Measurements from ENCODE around the gene CD5L.

Gene CD5L

GRCh38 chr1:157841708-157842107 lies at the start of gene CD5L:
Gene CD5L, minus strand, starts transcription at chr1:157841808. Its CDS starts 107 bp downstream, at chr1:157841701.
- no peak within 1 kb of the TSS for H3K4me3 Mint-ChIP-seq
- no peak within 1 kb of the TSS for H3K27ac Mint-ChIP-seq
- H3K27me3 Mint-ChIP-seq: peaks cover 2% of the 10 kb centered on the region
- H3K36me3 Mint-ChIP-seq: no peaks in the 10 kb centered on the region
- H3K4me1 Mint-ChIP-seq (ENCODE audit: low read depth): no peaks in the 10 kb centered on the region
- no peaks in the 10 kb centered on the region for H3K9me3 Mint-ChIP-seq (ENCODE audit: low read depth)

DNA sequence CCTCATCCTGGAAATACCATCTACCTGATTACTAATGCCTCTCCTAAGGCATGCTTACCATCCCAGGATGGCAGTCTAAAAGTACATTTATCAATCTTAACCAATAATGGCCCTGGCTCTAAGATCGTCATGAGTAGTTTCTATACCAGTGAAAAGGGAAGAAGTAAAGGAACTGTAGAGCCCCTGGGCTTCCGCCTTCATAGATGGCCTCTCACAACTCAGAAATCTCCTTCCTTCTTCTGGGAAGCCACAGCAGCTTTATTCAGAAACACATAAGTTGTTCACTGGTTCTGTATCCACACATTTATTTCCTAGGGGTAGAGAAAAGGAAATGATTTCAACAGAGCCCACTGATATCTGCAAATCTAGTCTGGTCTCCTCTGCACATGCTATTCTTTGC lies 41.0 kb upstream of the CD5L start:
- peaks cover 12% of the 10 kb centered on the region for H3K27me3 Mint-ChIP-seq
- no peaks in the 10 kb centered on the region for H3K36me3 Mint-ChIP-seq
- H3K27ac Mint-ChIP-seq: no peak overlapping the region
- H3K4me3 Mint-ChIP-seq: no peak overlapping the region
- H3K9me3 Mint-ChIP-seq (ENCODE audit: low read depth): no peaks in the 10 kb centered on the region
- no peaks in the 10 kb centered on the region for H3K4me1 Mint-ChIP-seq (ENCODE audit: low read depth)

GRCh38 chr1:157880621-157881020 lies 39.0 kb upstream of the CD5L start:
- Mint-ChIP-seq H3K36me3 (no peaks in the 10 kb centered on the region), H3K4me1 (ENCODE audit: low read depth) (no peaks in the 10 kb centered on the region), H3K4me3 (no peak overlapping the region), H3K9me3 (ENCODE audit: low read depth) (no peaks in the 10 kb centered on the region), H3K27ac (no peak overlapping the region), H3K27me3 (peaks cover 17% of the 10 kb centered on the region)

DNA sequence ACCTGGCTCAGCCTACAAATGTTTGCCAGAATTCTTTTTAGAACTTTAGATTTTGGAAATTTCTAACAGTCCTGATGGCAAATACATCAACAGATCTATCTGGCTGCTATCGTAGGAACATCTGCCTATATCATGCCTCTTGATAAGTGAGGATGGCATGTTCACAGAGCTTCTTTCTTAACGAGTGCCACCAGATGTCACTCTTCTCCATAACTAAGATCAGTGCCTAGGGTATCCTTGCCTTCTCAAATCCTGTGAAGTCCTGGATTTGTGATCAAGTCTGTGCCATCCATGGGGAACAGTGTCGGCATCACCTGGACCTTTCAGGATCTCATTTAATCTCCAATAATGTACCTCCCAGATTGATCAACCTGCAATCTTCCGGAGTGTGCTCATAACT lies 36.5 kb upstream of the CD5L start:
- Mint-ChIP-seq H3K9me3 (ENCODE audit: low read depth) (no peaks in the 10 kb centered on the region), H3K4me3 (no peak overlapping the region), H3K36me3 (no peaks in the 10 kb centered on the region), H3K27ac (no peak overlapping the region), H3K4me1 (ENCODE audit: low read depth) (no peaks in the 10 kb centered on the region), H3K27me3 (peaks cover 10% of the 10 kb centered on the region)

DNA sequence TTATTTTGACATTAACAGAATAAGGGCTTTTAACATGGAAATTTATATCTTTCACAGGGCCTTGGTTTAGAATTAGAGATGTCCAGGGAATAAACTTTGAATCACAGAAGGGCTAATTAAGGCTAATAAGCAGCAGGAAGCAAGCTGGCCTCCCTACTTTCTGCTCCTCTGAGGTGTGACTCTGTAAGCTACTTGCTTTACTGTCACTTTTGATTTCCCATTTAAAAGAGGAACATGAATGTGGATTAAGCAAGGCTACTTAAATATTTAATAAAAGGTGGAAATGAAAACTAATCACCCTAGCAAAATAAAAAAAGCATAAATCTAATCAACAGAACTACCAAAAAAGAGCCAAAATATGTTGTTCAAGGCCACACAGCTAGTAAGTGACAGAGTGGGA lies 28.9 kb upstream of the CD5L start:
- H3K36me3 Mint-ChIP-seq: no peaks in the 10 kb centered on the region
- H3K27me3 Mint-ChIP-seq: peaks cover 1% of the 10 kb centered on the region
- H3K4me1 Mint-ChIP-seq (ENCODE audit: low read depth): no peaks in the 10 kb centered on the region
- H3K9me3 Mint-ChIP-seq (ENCODE audit: low read depth): no peaks in the 10 kb centered on the region
- no peak overlapping the region for H3K4me3 Mint-ChIP-seq
- no peak overlapping the region for H3K27ac Mint-ChIP-seq

- no peak overlapping the region for H3K27ac Mint-ChIP-seq
- H3K9me3 Mint-ChIP-seq (ENCODE audit: low read depth): no peaks in the 10 kb centered on the region
- H3K4me3 Mint-ChIP-seq: no peak overlapping the region
- H3K27me3 Mint-ChIP-seq: peaks cover 6% of the 10 kb centered on the region
- no peaks in the 10 kb centered on the region for H3K4me1 Mint-ChIP-seq (ENCODE audit: low read depth)
- no peaks in the 10 kb centered on the region for H3K36me3 Mint-ChIP-seq
Observed at GRCh38 chr1:157868654-157869053, 27.0 kb upstream of the CD5L start.

DNA sequence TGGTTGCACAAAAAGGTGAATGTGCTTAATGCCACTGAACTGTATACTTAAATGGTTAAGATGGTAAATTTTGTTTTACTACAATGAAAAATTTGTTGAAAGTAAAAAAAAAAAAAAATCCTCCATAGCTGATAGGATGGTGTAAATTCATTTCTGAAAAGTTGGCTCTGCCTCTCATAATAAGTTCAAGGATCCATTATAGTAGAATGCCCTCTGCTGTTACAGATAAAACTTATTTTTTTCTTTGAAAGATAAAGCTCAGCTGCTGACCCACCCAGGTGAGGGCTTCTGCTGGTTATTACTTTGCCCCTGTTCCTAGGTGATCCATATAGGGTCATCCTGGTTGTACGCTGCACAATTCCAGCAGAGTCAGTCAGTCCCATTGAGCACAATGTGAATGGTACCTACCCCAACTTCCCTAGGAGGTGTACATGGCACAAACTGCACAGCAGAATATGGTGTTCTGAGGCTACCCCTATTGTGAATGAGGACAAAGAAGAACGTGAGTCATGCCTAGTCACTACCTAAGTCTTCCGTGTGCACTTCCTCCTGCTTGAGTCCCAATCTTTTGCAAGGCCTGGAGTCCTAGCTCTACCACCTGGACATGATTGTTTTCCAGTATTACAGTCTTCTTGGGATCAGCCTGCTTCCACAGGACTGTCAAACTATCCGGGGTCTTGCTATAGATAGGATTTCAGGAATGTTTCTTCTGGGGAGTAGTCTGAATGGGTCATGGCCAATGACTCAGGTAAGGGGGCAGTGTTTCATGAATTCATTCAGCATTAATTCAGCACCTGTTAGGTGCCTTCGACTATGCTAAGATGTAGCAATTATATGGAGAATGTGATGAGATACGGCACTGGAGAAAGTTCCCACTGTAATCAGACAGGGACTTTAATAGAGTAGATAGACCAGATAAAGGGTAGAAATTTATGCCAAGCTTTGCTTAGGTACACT lies 20.8 kb upstream of the CD5L start:
- Mint-ChIP-seq H3K27me3 (peaks cover 5% of the 10 kb centered on the region), H3K36me3 (no peaks in the 10 kb centered on the region), H3K9me3 (ENCODE audit: low read depth) (no peaks in the 10 kb centered on the region), H3K4me1 (ENCODE audit: low read depth) (no peaks in the 10 kb centered on the region), H3K27ac (no peak overlapping the region), H3K4me3 (no peak overlapping the region)

DNA sequence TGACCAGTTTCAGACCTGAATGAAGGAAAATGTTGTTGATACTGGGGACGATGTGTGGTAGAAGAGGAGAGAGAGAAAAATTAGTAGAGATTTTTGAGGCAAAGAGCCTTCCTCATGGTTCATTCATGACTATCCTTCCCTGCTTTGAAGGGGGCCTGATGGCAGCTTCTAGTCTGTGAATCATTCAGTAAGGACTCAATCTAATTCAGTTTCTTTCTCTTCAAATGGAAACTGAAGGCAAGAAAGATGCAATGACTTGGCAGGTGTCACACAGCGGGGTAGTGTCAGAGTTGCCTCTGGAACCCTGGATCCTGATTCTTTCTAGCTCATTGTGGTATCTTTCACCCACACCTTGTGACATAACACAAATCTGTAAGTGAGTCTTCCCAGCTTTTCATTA lies 14.9 kb upstream of the CD5L start:
- no peaks in the 10 kb centered on the region for H3K27me3 Mint-ChIP-seq
- no peaks in the 10 kb centered on the region for H3K4me1 Mint-ChIP-seq (ENCODE audit: low read depth)
- H3K36me3 Mint-ChIP-seq: no peaks in the 10 kb centered on the region
- H3K9me3 Mint-ChIP-seq (ENCODE audit: low read depth): no peaks in the 10 kb centered on the region
- H3K4me3 Mint-ChIP-seq: no peak overlapping the region
- no peak overlapping the region for H3K27ac Mint-ChIP-seq

GRCh38 chr1:157852476-157852875 lies 10.9 kb upstream of the CD5L start:
- Mint-ChIP-seq H3K27me3 (no peaks in the 10 kb centered on the region), H3K9me3 (ENCODE audit: low read depth) (no peaks in the 10 kb centered on the region), H3K4me3 (no peak overlapping the region), H3K27ac (no peak overlapping the region), H3K4me1 (ENCODE audit: low read depth) (no peaks in the 10 kb centered on the region), H3K36me3 (no peaks in the 10 kb centered on the region)

DNA sequence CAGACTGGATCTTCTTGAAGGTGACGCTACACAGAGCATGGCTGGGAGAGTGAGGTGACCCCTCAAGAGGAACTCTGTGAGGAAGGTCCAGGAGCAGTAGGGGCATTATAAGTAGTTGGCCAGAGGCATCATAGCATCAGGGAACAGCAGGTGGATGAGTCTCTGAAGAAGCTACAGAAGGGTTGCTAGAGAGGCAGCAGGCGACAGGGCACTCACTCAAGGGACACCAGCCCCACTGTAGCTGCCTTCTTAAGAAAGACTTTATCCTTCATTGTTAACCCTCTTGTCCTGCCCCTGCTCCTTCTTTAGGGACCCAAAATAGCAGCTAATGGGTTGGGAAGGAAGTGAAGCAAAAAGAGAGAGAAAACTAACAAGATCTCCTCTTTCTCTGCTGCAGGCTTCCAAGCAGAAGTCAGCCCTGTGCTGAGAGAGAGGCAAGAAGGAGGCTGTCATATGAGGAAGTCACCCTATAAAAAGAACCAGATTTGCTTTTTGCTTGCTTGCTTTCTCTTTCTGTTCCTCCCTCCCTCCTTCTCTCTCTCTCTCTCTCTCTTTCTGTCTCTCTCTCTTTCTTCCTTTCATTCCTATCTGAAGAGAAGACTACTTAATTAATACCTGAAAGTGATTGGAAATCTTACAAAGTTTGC lies 7.7 kb upstream of the CD5L start:
- no peak overlapping the region for H3K27ac Mint-ChIP-seq
- no peaks in the 10 kb centered on the region for H3K4me1 Mint-ChIP-seq (ENCODE audit: low read depth)
- H3K9me3 Mint-ChIP-seq (ENCODE audit: low read depth): no peaks in the 10 kb centered on the region
- H3K27me3 Mint-ChIP-seq: no peaks in the 10 kb centered on the region
- no peaks in the 10 kb centered on the region for H3K36me3 Mint-ChIP-seq
- no peak overlapping the region for H3K4me3 Mint-ChIP-seq

- Mint-ChIP-seq H3K27me3 (peaks cover 2% of the 10 kb centered on the region), H3K9me3 (ENCODE audit: low read depth) (no peaks in the 10 kb centered on the region), H3K4me3 (no peak overlapping the region), H3K4me1 (ENCODE audit: low read depth) (no peaks in the 10 kb centered on the region), H3K27ac (no peak overlapping the region), H3K36me3 (no peaks in the 10 kb centered on the region)
Observed at GRCh38 chr1:157844089-157844830, 2.7 kb upstream of the CD5L start.

GRCh38 chr1:157842939-157843338 lies 1.3 kb upstream of the CD5L start:
- no peak overlapping the region for H3K4me3 Mint-ChIP-seq
- no peaks in the 10 kb centered on the region for H3K9me3 Mint-ChIP-seq (ENCODE audit: low read depth)
- no peaks in the 10 kb centered on the region for H3K36me3 Mint-ChIP-seq
- H3K4me1 Mint-ChIP-seq (ENCODE audit: low read depth): no peaks in the 10 kb centered on the region
- H3K27me3 Mint-ChIP-seq: peaks cover 2% of the 10 kb centered on the region
- H3K27ac Mint-ChIP-seq: no peak overlapping the region

DNA sequence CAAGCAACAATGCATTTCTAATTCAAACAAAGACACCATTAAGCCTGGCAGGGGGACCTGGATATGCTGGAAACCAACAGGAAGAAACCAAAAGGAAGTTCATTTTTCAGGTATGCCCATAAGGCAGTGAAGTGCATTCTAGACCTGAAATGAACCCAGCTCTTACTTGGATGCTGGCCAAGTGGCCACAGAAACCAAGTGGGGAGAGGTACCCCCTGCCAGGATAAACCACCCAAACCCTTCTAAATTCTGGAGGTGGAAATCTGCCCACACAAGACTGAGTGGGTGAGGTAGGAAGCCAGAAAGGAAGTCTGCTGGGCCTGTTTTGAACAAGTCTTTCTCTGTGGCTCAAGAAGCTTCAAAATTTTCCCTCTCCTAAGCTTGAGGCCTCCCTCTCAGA lies 2.6 kb downstream of the CD5L start:
- H3K27ac Mint-ChIP-seq: no peak overlapping the region
- no peaks in the 10 kb centered on the region for H3K27me3 Mint-ChIP-seq
- no peaks in the 10 kb centered on the region for H3K4me1 Mint-ChIP-seq (ENCODE audit: low read depth)
- H3K36me3 Mint-ChIP-seq: no peaks in the 10 kb centered on the region
- no peaks in the 10 kb centered on the region for H3K9me3 Mint-ChIP-seq (ENCODE audit: low read depth)
- H3K4me3 Mint-ChIP-seq: no peak overlapping the region

GRCh38 chr1:157834430-157834829 lies 7.2 kb downstream of the CD5L start:
- H3K27me3 Mint-ChIP-seq: peaks cover 2% of the 10 kb centered on the region
- H3K4me1 Mint-ChIP-seq (ENCODE audit: low read depth): no peaks in the 10 kb centered on the region
- H3K4me3 Mint-ChIP-seq: no peak overlapping the region
- H3K9me3 Mint-ChIP-seq (ENCODE audit: low read depth): no peaks in the 10 kb centered on the region
- no peak overlapping the region for H3K27ac Mint-ChIP-seq
- no peaks in the 10 kb centered on the region for H3K36me3 Mint-ChIP-seq

- Mint-ChIP-seq H3K4me3 (no peak overlapping the region), H3K27me3 (peaks cover 2% of the 10 kb centered on the region), H3K9me3 (ENCODE audit: low read depth) (no peaks in the 10 kb centered on the region), H3K4me1 (ENCODE audit: low read depth) (no peaks in the 10 kb centered on the region), H3K36me3 (no peaks in the 10 kb centered on the region), H3K27ac (no peak overlapping the region)
Observed at GRCh38 chr1:157833145-157833544, 8.5 kb downstream of the CD5L start.

Measured in activated naive CD8-positive, alpha-beta T cell (primary cell).